ENCODE data around the gene KCNN1.

KCNN1 gene

DNA sequence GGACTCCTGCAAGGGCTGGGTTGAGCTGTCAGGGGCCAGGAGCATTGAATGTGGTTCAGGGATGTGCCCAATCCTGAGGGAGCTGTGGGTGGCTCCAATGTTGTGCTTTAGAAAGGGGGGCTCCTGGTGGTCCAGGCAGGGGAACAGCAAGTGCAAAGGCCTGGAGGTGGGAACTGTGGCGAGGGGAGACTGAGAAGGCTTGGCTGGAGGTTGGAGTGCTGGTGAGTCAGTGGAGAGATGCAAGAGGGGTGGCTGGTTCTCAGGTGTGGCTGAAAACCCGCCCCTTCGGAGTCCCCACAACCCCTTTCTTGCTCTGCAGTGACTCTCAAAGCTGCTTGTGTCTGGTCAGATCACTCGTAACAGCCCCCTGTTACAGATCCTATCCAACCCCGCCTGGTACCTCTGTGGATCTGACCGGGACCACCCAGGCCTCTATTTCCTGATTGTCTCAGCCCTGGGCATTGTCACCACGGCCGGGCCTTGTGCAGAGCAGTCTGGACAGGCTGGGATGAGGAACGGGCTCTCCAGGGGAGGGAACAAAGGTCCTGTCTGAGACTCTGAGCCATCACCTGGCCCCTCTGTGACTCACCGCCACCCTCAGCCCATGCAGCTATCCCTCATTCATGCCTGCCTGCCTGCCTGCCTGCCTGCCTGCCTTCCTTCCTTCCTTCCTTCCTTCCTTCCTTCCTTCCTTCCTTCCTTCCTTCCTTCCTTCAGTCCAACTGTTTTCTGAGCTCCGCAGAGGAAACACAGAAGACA lies 1.4 kb upstream of the KCNN1 start:
- no peak overlapping the region for H3K27ac ChIP-seq
- no peak for TF ChIP-seq ZFX (IDR thresholded peaks at IDR 0.05; ENCODE audit: borderline replicate concordance)
- TF ChIP-seq, protein P1, sequence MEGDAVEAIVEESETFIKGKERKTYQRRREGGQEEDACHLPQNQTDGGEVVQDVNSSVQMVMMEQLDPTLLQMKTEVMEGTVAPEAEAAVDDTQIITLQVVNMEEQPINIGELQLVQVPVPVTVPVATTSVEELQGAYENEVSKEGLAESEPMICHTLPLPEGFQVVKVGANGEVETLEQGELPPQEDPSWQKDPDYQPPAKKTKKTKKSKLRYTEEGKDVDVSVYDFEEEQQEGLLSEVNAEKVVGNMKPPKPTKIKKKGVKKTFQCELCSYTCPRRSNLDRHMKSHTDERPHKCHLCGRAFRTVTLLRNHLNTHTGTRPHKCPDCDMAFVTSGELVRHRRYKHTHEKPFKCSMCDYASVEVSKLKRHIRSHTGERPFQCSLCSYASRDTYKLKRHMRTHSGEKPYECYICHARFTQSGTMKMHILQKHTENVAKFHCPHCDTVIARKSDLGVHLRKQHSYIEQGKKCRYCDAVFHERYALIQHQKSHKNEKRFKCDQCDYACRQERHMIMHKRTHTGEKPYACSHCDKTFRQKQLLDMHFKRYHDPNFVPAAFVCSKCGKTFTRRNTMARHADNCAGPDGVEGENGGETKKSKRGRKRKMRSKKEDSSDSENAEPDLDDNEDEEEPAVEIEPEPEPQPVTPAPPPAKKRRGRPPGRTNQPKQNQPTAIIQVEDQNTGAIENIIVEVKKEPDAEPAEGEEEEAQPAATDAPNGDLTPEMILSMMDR (IDR thresholded peaks at IDR 0.05): no peak

DNA sequence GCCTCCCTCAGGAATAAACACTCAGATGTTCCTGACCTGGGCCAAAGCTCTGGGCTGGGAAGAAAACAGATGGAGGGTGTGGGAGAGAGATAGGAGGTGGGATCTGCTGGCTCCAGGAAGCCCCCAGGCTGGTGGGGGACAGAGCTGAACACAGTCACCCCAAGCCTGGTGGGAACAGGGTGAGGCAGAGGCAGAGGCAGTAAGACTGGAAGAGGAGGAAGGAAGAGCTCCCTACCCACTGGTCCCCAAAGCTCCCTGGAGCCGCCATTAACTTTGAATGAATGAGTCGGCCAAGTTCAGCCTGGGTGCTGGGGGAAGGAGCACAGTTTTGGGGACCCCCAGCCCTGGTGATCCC lies 801 bp upstream of the KCNN1 start:
- no peak overlapping the region for H3K27ac ChIP-seq
- TF ChIP-seq ZFX (IDR thresholded peaks at IDR 0.05; ENCODE audit: borderline replicate concordance): no peak
- TF ChIP-seq, protein P1 (IDR thresholded peaks at IDR 0.05): no peak

- TF ChIP-seq, protein P1 (IDR thresholded peaks at IDR 0.05): no peak
- TF ChIP-seq ZFX (IDR thresholded peaks at IDR 0.05; ENCODE audit: borderline replicate concordance): no peak
- no peak overlapping the region for H3K27ac ChIP-seq
Observed at GRCh38 chr19:17967257-17968051, 547 bp downstream of the KCNN1 start.

DNA sequence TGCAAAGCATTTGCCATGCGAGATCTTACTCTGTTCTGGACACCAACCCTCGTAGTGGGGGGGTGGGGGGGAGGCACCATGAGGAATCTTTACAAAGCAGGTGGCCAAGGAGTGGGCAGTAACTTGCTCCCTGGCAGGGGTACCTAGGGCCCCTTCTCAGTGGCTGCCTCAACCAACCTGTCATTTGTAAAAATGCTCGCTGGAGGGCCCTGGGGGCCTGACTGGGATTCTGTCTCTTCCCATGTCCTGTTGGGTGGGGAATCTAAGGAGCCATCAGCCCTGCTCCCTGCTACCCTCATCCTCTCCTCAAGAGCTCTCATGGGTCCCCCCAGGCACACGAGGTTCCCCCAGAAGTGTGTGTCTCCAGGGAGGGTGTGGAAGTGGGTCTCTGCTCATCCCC lies 1.5 kb downstream of the KCNN1 start:
- H3K27ac ChIP-seq: no peak overlapping the region
- TF ChIP-seq, protein P1 (IDR thresholded peaks at IDR 0.05): no peak
- TF ChIP-seq ZFX (IDR thresholded peaks at IDR 0.05; ENCODE audit: borderline replicate concordance): no peak

GRCh38 chr19:17969096-17969792 lies 2.3 kb downstream of the KCNN1 start:
- TF ChIP-seq, protein P1 (IDR thresholded peaks at IDR 0.05): no peak
- no peak for TF ChIP-seq ZFX (IDR thresholded peaks at IDR 0.05; ENCODE audit: borderline replicate concordance)
- no peak overlapping the region for H3K27ac ChIP-seq

GRCh38 chr19:17972230-17972629 lies 5.3 kb downstream of the KCNN1 start:
- H3K27ac ChIP-seq: no peak overlapping the region
- TF ChIP-seq, protein P1 (IDR thresholded peaks at IDR 0.05): no peak
- no peak for TF ChIP-seq ZFX (IDR thresholded peaks at IDR 0.05; ENCODE audit: borderline replicate concordance)
